Activated naive CD4-positive, alpha-beta T cell treated with anti-CD3 and anti-CD28 coated beads, Interleukin-2, amount 50 U/mL, for 16 hours (primary cell): ENCODE results near the gene ZNF444.
A peak's percentile ranks its signal among the peaks of the same experiment; 100 is the strongest.

Experiments
- DNase-seq: peaks from one replicate; pipeline ENCODE4 v3.0.0-alpha.2; 2020

ZNF444 gene

DNA sequence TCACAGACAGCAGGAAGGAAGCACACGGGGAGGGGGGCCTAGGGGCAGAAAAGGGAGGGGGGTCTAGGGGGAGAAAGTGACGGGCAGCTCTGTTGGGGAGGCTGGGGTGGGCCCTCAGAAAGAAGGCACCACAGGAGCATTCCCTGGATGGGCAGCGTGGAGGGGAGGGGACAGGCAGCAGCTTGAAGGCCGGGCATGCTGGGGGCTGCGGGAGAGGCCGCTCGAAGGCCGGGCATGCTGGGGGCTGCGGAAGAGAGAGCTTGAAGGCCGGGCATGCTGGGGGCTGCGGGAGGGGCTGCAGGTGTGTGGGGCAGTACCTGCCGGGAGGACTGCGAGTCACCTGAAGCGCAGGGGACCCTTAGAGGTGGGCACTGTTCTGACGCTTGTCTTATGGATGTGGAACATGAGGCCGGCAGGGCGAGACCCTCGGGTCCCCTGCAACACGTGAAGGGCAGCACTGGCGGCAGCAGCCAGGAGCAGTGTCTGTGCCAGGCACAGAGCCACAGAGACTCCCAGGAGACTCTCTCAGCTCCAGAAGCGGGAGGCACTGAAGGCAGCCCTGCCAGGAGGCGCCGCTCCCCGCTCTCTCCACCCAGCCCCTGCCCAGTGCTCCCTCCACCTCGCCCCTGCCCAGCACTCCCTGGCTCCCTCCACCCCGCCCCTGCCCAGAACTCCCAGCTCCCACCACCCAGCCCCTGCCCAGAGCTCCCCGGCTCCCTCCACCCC lies 33.3 kb upstream of the ZNF444 start:
- DNase-seq = no peak

- no peak for DNase-seq
These were observed 32.5 kb upstream of the ZNF444 start for GRCh38 chr19:56108447-56109195.

DNA sequence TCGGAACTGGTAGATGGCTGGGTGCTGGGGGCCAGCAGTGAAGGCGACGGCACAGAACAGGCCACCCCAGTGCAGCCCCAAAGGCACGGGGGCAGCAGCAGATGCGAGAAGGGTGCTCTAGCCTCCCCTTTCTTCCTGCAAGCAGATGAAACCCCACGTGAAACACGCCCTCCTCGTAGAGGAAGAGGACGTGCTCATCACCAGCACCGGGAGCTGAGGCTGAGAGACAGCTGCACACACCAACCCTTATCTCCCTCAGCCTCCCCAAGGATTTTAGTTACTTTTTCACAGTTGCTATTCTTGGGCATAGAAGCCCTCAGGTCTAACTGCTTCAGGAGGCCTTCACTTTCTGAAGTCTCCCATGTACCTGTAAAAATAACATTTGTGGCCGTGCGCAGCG lies 31.9 kb upstream of the ZNF444 start:
- no peak for DNase-seq

DNA sequence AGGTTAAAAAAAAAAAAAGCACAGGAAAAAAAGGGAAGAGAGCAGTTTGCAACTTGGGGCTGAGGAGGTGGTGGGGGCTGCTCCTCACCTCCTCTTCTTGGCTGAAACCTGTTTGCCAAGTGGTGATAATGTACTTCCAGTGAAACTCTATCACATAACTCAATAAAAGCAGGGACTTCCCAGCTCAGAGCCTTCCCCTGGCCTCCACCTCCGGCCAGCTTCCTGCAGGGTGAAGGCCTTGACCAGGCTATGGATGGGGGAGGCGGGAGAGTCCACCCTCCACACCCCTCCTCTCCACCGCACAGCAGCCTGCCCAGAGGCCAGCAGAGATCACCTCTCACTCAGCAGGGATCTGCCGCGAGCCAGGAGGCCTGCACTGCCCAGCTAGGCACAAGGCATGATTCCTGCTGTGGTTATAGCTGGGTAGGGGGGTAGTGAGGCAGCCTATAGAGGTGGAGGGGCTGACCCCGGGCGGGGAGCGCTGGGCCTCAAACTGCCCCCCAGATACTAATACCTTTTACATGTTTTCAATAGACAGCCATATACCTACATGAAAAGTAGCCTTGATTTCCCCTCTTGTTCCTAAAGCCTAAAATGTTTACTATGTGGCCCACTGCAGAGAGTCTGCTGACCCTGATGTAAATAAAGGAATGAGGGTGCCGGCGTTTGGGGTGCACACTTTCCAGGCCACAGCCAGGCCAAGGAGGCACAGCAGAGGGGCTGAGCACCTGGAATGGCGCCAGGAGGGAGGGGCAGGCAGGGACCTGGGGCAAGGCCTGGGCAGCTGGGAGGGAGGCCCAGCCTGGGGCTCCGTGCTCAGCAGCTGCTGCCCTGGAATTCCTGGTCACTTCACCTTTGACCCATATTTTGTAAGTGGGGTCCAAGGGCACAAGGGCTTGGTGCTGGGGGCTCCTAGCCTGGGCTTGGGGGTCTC lies 30.3 kb upstream of the ZNF444 start:
- DNase-seq = no peak

GRCh38 chr19:56111601-56112312 lies 29.3 kb upstream of the ZNF444 start:
- DNase-seq = peak; percentile 37

DNA sequence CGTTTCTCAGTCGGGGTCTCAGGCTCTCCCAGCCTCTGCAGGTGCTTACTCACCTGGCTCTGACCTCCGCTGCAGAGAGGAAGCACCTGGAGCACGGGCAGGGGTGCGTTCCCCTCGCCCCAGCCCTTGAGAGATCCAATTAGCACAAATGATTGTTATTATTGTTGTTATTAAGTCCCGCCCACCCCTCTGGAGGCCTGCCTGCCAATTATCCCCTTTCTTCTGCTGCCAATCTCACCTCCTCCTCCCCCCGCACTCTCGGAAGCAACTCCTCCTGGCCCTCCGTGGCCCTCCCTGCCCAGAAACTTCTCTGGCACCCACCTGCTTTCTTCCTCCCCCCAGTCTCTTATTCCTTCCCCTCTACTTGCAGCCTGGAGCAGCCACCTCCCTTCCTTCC lies 28.8 kb upstream of the ZNF444 start:
- DNase-seq = no peak

DNA sequence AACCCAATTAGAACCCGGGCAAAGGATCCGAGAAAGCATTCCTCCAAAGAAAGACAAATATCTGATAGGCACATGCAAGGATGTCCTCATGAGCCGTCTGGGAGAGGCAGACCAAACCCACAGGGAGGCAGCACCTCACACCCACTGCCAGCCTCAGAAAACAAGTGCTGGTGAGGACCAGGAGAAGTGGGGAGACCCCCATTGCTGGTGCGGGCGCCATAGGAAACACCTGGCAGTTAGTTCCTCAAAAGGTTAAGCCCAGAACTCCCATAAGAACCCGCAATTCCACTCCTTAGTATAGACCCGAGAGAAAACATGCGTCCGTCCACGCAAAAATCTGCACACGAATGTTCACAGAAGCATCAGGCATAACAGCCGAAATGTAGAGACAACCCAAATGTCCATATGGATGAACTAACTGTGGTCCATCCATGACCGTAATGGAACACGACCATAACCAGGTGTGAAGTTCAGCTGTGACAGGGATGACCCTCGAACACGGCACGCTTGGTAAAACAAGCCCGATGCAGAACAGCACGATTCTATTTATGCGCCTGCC lies 27.9 kb upstream of the ZNF444 start:
- DNase-seq = no peak

DNA sequence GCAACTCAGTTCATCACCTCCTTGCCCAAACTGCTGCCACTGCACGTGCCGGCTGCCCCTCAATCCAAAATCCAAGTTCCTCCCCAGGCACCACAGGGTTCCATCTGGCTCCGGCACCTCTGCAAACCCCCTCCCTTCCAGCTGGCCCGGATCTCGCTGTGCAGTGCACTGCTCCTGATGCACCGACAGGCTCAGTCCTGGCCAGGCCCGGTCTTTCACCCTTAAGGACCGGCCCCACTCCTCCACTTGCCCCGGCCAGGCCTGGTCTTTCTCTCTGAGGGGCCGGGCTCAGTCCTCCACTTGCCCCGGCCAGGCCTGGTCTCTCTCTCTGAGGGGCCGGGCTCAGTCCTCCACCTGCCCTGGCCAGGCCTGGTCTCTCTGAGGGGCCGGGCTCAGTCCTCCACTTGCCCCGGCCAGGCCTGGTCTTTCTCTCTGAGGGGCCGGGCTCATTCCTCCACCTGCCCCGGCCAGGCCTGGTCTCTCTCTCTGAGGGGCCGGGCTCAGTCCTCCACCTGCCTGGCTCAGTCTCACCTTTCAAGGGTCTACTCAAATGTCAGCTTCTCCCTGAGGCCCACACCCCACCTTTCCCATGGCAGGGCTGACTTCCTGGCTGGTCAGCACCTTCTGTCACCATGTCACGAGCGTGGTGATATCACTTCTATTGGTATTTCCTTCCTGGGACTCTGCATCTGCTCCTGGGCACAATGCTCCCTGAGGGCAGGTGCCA lies 26.9 kb upstream of the ZNF444 start:
- DNase-seq = no peak

DNA sequence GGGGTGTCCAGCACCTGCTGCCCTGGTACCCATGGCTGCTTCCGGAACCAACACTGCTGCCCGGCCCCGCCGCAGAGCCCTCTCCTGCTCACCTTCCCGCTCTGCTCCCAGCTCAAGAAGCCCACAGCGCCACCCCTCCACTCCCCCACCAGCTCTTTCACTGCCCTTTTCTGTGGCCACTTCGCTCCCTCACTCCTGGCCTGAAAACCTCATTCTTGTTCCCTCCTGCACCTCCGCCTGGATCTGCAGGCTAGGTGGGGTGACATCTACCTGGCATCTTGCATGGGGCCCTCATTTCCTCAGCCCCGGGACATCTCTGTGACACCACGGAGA lies 26.3 kb upstream of the ZNF444 start:
- DNase-seq = no peak

GRCh38 chr19:56115490-56115889 lies 25.6 kb upstream of the ZNF444 start:
- no peak for DNase-seq

DNA sequence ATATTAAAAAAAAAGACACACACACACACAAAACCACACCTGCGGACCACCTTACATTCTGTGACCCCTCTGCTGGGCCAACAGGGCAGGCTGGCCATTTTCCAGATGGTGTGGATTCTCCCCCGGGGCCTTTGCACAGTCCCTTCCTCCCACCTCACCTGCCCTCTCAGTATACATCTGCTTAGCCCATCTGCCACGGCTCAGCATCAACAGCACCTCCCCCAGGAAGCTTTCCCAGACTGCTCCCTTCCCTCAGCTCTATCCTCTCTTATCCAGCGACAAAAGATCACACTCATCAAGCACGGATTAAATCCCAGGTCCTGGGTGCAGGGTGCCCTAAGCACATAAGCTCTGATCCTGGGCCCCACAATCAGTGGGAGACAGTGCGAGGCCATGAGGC lies 24.5 kb upstream of the ZNF444 start:
- DNase-seq = no peak

DNA sequence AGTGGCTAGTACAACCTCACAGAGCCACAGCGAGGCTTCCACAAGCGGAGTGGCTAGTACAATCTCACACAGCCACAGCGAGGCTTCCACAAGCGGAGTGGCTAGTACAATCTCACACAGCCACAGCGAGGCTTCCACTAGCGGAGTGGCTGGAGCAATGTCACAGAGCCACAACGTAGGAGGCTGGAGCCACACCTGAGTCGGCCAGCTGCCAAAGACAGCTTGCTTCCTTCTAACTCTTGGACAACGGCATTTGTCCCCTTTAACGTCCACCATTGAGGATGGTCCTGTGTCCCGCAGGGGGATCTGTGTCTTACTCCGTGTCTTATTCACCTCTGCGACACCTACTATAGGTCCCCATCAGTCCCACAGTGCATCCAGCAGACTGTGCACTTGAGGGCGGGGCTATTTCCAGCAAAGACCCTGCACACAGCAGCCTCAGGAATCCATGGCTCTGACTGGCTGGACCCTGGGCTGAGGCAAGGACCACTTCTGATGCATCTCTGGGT lies 23.7 kb upstream of the ZNF444 start:
- no peak for DNase-seq

GRCh38 chr19:56117889-56118288 lies 23.2 kb upstream of the ZNF444 start:
- DNase-seq = no peak

DNA sequence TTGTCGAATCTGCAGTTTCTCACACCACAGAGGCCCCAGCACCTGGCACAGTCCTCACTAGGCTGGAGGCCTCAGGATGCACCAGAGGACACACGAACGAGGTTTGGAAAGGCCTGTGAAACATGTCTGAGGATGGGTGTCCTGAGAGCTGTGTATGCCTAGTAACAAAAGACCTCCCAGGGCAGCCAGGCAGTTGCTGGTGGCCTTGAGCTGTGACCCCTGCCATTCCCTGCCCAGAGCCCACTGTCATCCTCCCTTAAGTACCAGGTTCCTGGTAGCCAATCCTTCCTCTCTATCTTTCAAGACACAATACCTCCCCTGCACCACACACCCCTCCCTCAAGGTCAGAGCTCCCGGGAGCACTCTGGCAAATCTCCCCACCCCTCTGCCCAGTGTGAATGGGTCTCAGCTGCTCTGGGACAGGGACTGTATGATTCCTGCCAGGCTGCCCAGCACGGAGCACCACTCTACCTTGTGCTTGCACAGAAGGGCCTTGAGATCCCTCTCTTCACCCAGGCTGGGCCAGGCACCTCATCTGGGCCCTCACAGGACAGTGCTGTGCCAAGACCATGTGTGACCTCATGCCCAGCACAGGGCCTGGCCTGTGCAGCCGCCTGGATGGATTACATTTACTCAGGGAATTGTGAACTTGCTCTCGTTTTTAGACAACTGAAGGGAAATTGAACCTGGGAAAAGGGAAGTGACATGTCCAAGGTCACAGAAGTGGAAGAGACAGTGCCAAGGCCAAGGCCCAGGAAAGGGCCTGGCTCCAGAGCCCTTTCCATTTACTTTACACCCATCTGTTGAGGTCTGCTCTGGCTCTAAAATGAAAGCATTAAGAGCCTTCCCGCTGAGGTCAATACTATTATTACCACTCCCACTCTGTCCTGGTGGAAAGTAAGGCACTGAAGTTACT lies 22.2 kb upstream of the ZNF444 start:
- no peak for DNase-seq

- no peak for DNase-seq
These were observed 21.5 kb upstream of the ZNF444 start for GRCh38 chr19:56119582-56119978.

GRCh38 chr19:56120002-56120370 lies 21.1 kb upstream of the ZNF444 start:
- no peak for DNase-seq

- DNase-seq = peak; percentile 85
These were observed 20.5 kb upstream of the ZNF444 start for GRCh38 chr19:56120371-56121179.

DNA sequence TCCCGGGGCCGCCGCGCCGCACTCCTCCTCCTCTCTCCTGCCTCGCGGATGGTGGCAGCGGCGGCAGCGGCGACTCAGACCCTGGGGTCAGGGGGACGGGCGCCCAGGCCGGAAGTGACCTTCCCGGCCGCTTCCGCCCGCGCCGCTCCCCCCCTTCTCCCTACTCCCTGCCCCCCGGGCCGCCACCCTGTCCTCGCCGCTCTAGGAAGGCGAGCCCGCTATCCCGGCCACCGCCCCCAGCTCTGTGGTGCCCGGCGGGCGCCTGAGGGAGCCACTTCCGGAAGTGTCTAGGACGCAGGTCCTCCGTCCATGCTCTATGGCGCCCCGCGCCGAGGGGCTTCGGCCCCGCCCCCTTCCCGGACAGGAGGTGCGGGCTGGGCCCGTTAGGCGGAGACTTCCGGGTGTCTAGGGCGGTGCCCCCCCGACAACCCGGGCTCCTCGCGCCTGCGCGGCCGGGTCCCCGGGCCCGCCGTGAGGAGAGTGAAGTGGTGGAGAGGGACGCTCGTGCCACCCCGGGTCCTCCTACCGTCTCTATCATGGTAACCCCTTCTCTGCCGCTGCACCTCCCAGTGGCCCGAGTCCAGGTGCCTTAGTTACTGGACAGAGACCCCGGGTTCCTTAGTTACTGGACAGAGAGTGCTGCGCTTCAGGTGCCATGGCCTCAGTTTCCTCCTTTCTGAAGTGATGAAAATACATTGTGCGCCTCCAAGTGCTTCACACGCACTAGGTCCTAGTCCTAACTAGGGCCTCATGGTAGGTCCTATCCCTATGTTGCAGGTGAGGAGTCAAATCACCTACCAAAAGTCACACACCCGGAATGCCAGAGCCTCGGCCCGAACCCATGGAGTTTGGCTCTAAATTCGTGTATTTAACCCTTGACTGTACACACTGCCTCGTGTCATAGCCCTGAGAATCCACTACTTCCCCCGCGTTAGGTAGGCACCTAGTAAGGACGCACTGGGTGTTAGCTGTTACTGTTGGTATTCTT lies 19.6 kb upstream of the ZNF444 start, which contains the start of gene ZNF787:
Gene ZNF787 (minus strand): TSS at position 116 of the 988 bp plus-strand sequence. CDS start 18,078 bp downstream, outside the sequence.
- peak; percentile 98 for DNase-seq
